ENCODE data around the gene TRIM36. TPM values are rescaled to one million over a fixed set of nuclear protein-coding genes. Genes with fewer than 3 reads are reported as not detected.

Gene TRIM36
- total RNA-seq, 2 donors from 2014 or later, result 4.6 to 15.3 TPM

GRCh38 chr5:115189866-115190265 is 20.2 kb upstream of the TRIM36 start:
- TF ChIP-seq CTCF (IDR thresholded peaks at IDR 0.05), result no peak
- no peak overlapping the region for H3K4me3 ChIP-seq
- DNase-seq (ENCODE audit: low spot score) (no peak), ATAC-seq (ENCODE audit: insufficient number of reproducible peaks, low FRiP score, low read depth) (no peak)
- no peak overlapping the region for H3K27ac ChIP-seq
- no peaks in the 10 kb centered on the region for H3K27me3 ChIP-seq (replicated peaks; ENCODE audit: insufficient read depth)
- H3K36me3 ChIP-seq, result no peaks in the 10 kb centered on the region
- H3K4me1 ChIP-seq (ENCODE audit: control insufficient read depth in 1 of 2, low read depth in 2 of 2), result no peaks in the 10 kb centered on the region
- H3K9me3 ChIP-seq, result no peaks in the 10 kb centered on the region

- no peaks in the 10 kb centered on the region for H3K36me3 ChIP-seq
- no peaks in the 10 kb centered on the region for H3K9me3 ChIP-seq
- no peaks in the 10 kb centered on the region for H3K4me1 ChIP-seq (ENCODE audit: control insufficient read depth in 1 of 2, low read depth in 2 of 2)
- TF ChIP-seq CTCF (IDR thresholded peaks at IDR 0.05), result no peak
- peaks cover 8% of the 10 kb centered on the region for H3K27me3 ChIP-seq (replicated peaks; ENCODE audit: insufficient read depth)
- no peak overlapping the region for H3K27ac ChIP-seq
- DNase-seq (ENCODE audit: low spot score), result no peak
- no peak overlapping the region for H3K4me3 ChIP-seq
- ATAC-seq (ENCODE audit: insufficient number of reproducible peaks, low FRiP score, low read depth), result no peak
Measured at GRCh38 chr5:115186794-115187193, 17.1 kb upstream of the TRIM36 start.

GRCh38 chr5:115184770-115185169 is 15.1 kb upstream of the TRIM36 start:
- H3K36me3 ChIP-seq, result no peaks in the 10 kb centered on the region
- no peak overlapping the region for H3K27ac ChIP-seq
- DNase-seq (ENCODE audit: low spot score) (no peak), ATAC-seq (ENCODE audit: insufficient number of reproducible peaks, low FRiP score, low read depth) (no peak)
- H3K4me3 ChIP-seq, result no peak overlapping the region
- peaks cover 8% of the 10 kb centered on the region for H3K27me3 ChIP-seq (replicated peaks; ENCODE audit: insufficient read depth)
- no peaks in the 10 kb centered on the region for H3K9me3 ChIP-seq
- TF ChIP-seq CTCF (IDR thresholded peaks at IDR 0.05), result no peak
- H3K4me1 ChIP-seq (ENCODE audit: control insufficient read depth in 1 of 2, low read depth in 2 of 2), result peaks cover 2 to 10% of the 10 kb centered on the region in 2 donors

- Histone ChIP-seq H3K27me3 (replicated peaks; ENCODE audit: insufficient read depth) (peaks cover 8% of the 10 kb centered on the region), H3K27ac (no peak overlapping the region), H3K9me3 (no peaks in the 10 kb centered on the region), H3K4me3 (no peak overlapping the region), H3K4me1 (ENCODE audit: control insufficient read depth in 1 of 2, low read depth in 2 of 2) (peaks cover 6 to 15% of the 10 kb centered on the region in 2 donors), H3K36me3 (no peaks in the 10 kb centered on the region)
- TF ChIP-seq CTCF (IDR thresholded peaks at IDR 0.05), result no peak
- DNase-seq (ENCODE audit: low spot score) (no peak), ATAC-seq (ENCODE audit: insufficient number of reproducible peaks, low FRiP score, low read depth) (no peak)
Measured at GRCh38 chr5:115181757-115182156, 12.0 kb upstream of the TRIM36 start.

- TF ChIP-seq CTCF (IDR thresholded peaks at IDR 0.05), result no peak
- Histone ChIP-seq H3K4me3 (peak overlapping the region; percentile 80), H3K27ac (peak overlapping the region; percentile 20 to 49), H3K4me1 (ENCODE audit: control insufficient read depth in 1 of 2, low read depth in 2 of 2) (peaks cover 6 to 15% of the 10 kb centered on the region in 2 donors), H3K36me3 (no peaks in the 10 kb centered on the region), H3K9me3 (no peaks in the 10 kb centered on the region), H3K27me3 (replicated peaks; ENCODE audit: insufficient read depth) (peaks cover 8% of the 10 kb centered on the region)
- DNase-seq (ENCODE audit: low spot score) (no peak), ATAC-seq (ENCODE audit: insufficient number of reproducible peaks, low FRiP score, low read depth) (no peak)
Measured at GRCh38 chr5:115180165-115180709, 10.5 kb upstream of the TRIM36 start.
